ENCODE data around the gene SIK2. TPM values are rescaled to one million over a fixed set of nuclear protein-coding genes. Genes with fewer than 3 reads are reported as not detected.
A peak's percentile ranks its signal among the peaks of the same experiment; 100 is the strongest.

Gene SIK2
- total RNA-seq, 1 donor from 2014 or later: 19.0 TPM

DNA sequence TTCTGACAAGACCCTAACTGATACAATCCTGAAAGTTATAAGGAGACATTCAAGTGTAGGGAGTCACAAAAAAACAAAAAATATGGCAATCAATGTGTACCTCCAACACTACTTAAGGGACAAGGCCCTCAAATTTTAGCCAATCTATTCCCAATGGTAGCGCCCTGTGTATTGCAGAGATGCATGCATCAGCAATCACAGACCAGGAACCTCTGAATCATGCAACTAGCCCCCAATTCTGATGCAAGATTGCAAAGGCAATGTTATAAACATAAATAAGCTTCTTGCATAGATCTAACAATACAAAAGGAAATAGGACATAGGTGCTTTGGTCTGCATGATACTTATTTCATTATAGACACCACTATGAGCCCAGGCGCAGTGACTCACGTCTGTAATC lies 29.7 kb upstream of the SIK2 start:
- peaks cover 42% of the 10 kb centered on the region for H3K4me1 Mint-ChIP-seq (ENCODE audit: unreplicated experiment)
- no peak for DNase-seq (ENCODE audit: extremely low spot score, unreplicated experiment)
- H3K36me3 Mint-ChIP-seq (ENCODE audit: unreplicated experiment): no peaks in the 10 kb centered on the region
- no peaks in the 10 kb centered on the region for H3K27me3 Mint-ChIP-seq (ENCODE audit: unreplicated experiment)
- no peak overlapping the region for H3K4me3 Mint-ChIP-seq (ENCODE audit: unreplicated experiment)
- no peaks in the 10 kb centered on the region for H3K9me3 Mint-ChIP-seq (ENCODE audit: unreplicated experiment)
- H3K27ac Mint-ChIP-seq (ENCODE audit: unreplicated experiment): no peak overlapping the region
- TF ChIP-seq CTCF (IDR thresholded peaks at IDR 0.05): no peak

DNA sequence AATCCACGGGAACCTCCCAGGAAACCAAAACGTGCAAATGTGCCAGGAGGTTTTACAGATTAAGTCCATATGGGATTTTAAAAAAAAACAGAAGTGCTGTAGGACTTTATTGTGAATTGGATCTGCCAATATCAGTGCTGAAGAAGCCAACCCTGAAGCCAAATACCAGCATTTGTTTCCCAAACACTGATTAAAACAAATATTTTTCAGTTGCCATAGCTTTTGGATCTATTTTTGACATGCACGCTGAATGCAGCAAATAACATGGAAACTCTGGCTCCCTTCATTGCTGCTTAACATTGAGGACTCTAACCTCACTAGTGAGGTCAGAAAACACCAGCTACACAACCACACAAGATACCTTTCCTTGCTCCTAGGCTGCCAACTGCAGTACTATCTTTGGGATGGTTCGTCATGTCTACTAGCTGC lies 28.4 kb upstream of the SIK2 start:
- Mint-ChIP-seq H3K4me1 (ENCODE audit: unreplicated experiment) (peaks cover 42% of the 10 kb centered on the region), H3K36me3 (ENCODE audit: unreplicated experiment) (no peaks in the 10 kb centered on the region), H3K9me3 (ENCODE audit: unreplicated experiment) (no peaks in the 10 kb centered on the region), H3K4me3 (ENCODE audit: unreplicated experiment) (peak overlapping the region; percentile 63), H3K27ac (ENCODE audit: unreplicated experiment) (peak overlapping the region; percentile 79), H3K27me3 (ENCODE audit: unreplicated experiment) (no peaks in the 10 kb centered on the region)
- DNase-seq (ENCODE audit: extremely low spot score, unreplicated experiment): no peak
- TF ChIP-seq CTCF (IDR thresholded peaks at IDR 0.05): no peak

DNA sequence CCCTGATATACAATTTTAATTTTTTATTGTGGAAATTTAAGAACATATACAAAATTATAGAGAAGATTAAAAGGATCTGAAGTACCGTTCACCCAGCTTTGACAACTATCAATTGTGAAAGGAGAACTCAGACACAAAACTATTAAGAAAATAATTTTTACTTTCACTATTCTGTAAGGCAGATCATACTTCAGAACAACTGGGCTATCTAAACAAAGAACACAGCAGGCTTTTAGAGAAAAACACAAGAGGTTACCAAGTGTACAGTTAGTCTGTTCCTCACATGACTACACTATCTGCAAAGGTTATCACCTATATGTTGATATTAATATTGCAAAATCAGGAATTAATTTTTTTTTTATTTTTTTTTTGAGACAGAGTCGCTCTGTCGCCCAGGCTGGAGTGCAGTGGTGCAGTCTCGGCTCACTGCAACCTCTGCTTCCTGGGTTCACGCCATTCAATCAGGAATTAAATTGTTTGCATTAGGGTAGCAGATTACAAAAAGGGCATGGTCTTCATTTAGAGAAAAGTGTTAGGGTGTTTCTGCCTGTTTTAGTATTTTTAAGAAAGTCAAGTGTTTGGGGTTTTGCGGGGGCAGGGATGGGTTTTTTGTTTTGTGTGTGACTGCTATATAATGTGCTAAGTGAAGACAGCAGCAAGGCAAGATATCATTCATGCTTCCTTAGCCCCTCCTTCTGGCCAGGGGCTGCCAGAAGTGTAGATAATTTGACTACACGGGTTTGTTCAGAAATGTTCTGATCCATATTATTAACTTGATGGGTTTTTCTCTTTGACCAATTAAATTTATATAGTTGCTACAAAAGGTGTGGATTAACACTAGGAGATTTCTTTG lies 27.6 kb upstream of the SIK2 start:
- Mint-ChIP-seq H3K9me3 (ENCODE audit: unreplicated experiment) (no peaks in the 10 kb centered on the region), H3K36me3 (ENCODE audit: unreplicated experiment) (no peaks in the 10 kb centered on the region), H3K4me1 (ENCODE audit: unreplicated experiment) (peaks cover 41% of the 10 kb centered on the region), H3K27ac (ENCODE audit: unreplicated experiment) (peak overlapping the region; percentile 79), H3K27me3 (ENCODE audit: unreplicated experiment) (no peaks in the 10 kb centered on the region), H3K4me3 (ENCODE audit: unreplicated experiment) (peak overlapping the region; percentile 63)
- peak; percentile 19 for TF ChIP-seq CTCF (IDR thresholded peaks at IDR 0.05)
- DNase-seq (ENCODE audit: extremely low spot score, unreplicated experiment): no peak

GRCh38 chr11:111575740-111576139 lies 26.5 kb upstream of the SIK2 start:
- peaks cover 35% of the 10 kb centered on the region for H3K4me1 Mint-ChIP-seq (ENCODE audit: unreplicated experiment)
- H3K27ac Mint-ChIP-seq (ENCODE audit: unreplicated experiment): no peak overlapping the region
- DNase-seq (ENCODE audit: extremely low spot score, unreplicated experiment): no peak
- H3K9me3 Mint-ChIP-seq (ENCODE audit: unreplicated experiment): no peaks in the 10 kb centered on the region
- TF ChIP-seq CTCF (IDR thresholded peaks at IDR 0.05): no peak
- H3K4me3 Mint-ChIP-seq (ENCODE audit: unreplicated experiment): no peak overlapping the region
- H3K36me3 Mint-ChIP-seq (ENCODE audit: unreplicated experiment): no peaks in the 10 kb centered on the region
- H3K27me3 Mint-ChIP-seq (ENCODE audit: unreplicated experiment): no peaks in the 10 kb centered on the region

DNA sequence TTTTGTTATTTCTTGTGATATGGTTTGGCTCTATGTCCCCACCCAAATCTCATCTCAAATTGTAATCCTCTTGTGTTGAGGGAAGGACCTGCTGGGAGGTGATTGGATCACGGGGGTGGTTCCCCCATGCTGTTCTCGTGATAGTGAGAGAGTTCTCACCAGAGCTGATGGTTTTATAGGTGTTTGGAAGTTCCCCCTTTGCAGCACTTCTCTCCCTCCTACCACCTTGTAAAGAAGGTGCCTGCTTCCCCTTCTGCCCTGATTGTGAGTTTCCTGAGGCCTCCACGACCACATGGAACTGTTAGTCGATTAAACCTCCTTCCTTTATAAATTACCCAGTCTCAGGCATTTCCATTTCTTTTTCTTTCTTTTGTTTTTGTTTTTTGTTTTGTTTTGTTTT lies 24.4 kb upstream of the SIK2 start:
- Mint-ChIP-seq H3K4me3 (ENCODE audit: unreplicated experiment) (no peak overlapping the region), H3K9me3 (ENCODE audit: unreplicated experiment) (no peaks in the 10 kb centered on the region), H3K4me1 (ENCODE audit: unreplicated experiment) (peaks cover 30% of the 10 kb centered on the region), H3K36me3 (ENCODE audit: unreplicated experiment) (no peaks in the 10 kb centered on the region), H3K27me3 (ENCODE audit: unreplicated experiment) (no peaks in the 10 kb centered on the region), H3K27ac (ENCODE audit: unreplicated experiment) (no peak overlapping the region)
- no peak for TF ChIP-seq CTCF (IDR thresholded peaks at IDR 0.05)
- DNase-seq (ENCODE audit: extremely low spot score, unreplicated experiment): no peak
